ENCODE data around the gene PRRG1. TPM values are rescaled to one million over a fixed set of nuclear protein-coding genes. Genes with fewer than 3 reads are reported as not detected.
"Not testable (repeated sequence)": the region's sequence is repeated elsewhere in the genome, so short reads cannot be mapped to it uniquely, and the experiment has no call there.

PRRG1 gene
- total RNA-seq, 2 experiments from 2014 or later, result not detected

DNA sequence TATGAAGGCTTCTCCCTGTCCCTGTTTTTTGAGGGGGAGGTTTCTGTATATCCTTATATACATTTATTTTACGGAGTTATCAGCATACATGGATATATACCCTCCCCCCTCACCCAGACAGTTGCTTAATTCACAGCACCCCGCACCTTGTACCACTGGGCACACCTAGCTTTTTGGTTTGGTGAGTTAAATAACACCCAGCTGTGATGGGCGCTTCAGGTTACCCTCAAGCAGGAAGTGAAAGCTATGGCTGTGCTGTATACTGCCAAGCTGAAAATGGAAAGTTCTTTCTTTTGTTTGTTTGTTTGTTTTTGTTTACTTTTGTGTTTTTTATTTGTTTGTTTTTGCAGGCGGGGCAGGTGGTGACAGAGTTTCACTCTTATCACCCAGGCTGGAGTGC, 150.5 kb downstream of the PRRG1 start:
- POLR2A ChIA-PET; CTCF ChIA-PET; H3K4me1 Mint-ChIP-seq; H3K27me3 Mint-ChIP-seq; H3K27ac Mint-ChIP-seq; H3K9me3 Mint-ChIP-seq; H3K36me3 Mint-ChIP-seq (ENCODE audit: low read depth); H3K4me3 Mint-ChIP-seq; DNase-seq: not testable (repeated sequence)

DNA sequence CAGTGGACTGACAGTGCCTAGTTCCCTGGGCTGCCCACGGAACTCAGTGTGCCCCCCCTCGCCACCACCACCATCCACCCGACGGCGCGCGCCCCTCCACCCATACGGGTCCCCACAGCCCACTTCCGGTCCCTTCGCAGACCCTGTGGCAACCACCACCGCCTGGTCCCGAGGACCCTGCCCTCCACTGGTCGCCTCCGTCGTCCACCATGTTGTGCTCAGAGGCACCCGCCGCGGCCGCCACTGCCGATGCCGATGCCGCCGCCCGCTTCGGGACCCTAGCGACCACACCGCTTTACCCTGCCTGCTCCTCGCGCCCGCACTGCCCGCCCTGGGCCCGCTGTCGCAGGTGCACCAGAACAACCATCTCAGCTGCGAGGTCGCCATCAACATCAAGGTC, 155.8 kb downstream of the PRRG1 start:
- H3K9me3 Mint-ChIP-seq, result no peaks in the 10 kb centered on the region
- peaks cover 2% of the 10 kb centered on the region for H3K27me3 Mint-ChIP-seq
- no peak for DNase-seq
- no peak overlapping the region for H3K27ac Mint-ChIP-seq
- CTCF ChIA-PET, result no interaction called here
- no peaks in the 10 kb centered on the region for H3K4me1 Mint-ChIP-seq
- H3K36me3 Mint-ChIP-seq (ENCODE audit: low read depth), result no peaks in the 10 kb centered on the region
- no peak overlapping the region for H3K4me3 Mint-ChIP-seq
- POLR2A ChIA-PET, result no interaction called here

Other genes starting within 250 kb of the PRRG1 start
- gene LANCL3, start 222.3 kb downstream of the PRRG1 start, total RNA-seq, result under 1 TPM; 0.18 to 0.23 TPM